Nephron progenitor cell (in vitro differentiated cells): ENCODE measurements around the gene DDR2.

Source experiments
- DNase-seq: peaks from one replicate; pipeline ENCODE4 v3.0.0; 2021
- H3K27ac Mint-ChIP-seq: 2 replicates; pipeline ENCODE4 v1.8.0; 2021; ENCODE audit warnings: mild to moderate bottlenecking, moderate library complexity, mixed read lengths
- H3K27me3 Mint-ChIP-seq: 2 replicates; pipeline ENCODE4 v1.8.0; 2021; ENCODE audit warnings: mild to moderate bottlenecking, low read depth, mixed read lengths; ENCODE audit not compliant: poor library complexity
- H3K36me3 Mint-ChIP-seq: 2 replicates; pipeline ENCODE4 v1.8.0; 2021; ENCODE audit warnings: low read depth, mixed read lengths
- H3K4me1 Mint-ChIP-seq: 2 replicates; pipeline ENCODE4 v1.8.0; 2021; ENCODE audit warnings: mixed read lengths
- H3K4me3 Mint-ChIP-seq: 2 replicates; pipeline ENCODE4 v1.8.0; 2021; ENCODE audit warnings: mild to moderate bottlenecking, moderate library complexity, mixed read lengths
- H3K9me3 Mint-ChIP-seq: 2 replicates; pipeline ENCODE4 v1.8.0; 2021; ENCODE audit warnings: mild to moderate bottlenecking, moderate library complexity, mixed read lengths
- TF ChIP-seq, protein P1 (sequence below): fragments of 200-600 bp; sonication (generic); IDR thresholded peaks from 2 replicates; pipeline ENCODE4 v1.5.0; 2021; ENCODE audit warnings: antibody characterized with exemption

DDR2 gene

DNA sequence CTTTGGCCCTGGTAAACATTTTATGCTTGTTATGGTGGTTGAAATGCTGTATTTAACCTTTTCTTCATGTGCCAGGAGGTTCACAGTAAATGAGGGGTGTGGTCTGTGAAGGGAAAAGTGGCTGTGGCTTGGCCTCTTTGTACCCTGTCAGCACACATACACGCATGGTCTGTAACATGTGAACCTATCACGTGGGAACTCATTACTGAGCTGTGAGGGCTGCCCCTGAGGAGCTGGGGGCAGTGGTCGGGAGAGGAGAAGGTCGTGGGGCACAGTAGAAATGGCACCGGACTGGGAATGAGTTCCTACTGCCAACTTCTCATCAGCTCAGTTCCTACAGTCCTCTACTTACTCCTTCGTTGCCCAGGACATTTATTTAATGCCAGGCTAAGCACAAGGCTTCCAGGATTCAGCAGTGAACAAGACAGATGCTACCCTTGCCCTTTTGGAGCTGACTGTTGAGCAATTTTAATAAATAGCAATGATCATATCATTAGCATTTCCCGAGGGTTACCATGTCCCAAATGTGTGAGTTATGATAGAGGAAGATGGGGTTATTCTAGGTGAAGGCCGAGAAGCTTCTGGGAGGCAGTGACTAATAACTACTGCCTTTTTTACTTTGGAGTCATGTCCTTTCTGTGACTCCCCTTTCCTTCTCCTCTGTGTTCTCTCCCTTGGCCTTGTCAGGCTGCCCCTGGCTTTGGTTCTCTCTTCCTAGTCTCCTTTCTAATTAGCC lies 38.8 kb downstream of the DDR2 start:
- Mint-ChIP-seq H3K4me3 (no peak overlapping the region), H3K36me3 (no peaks in the 10 kb centered on the region), H3K4me1 (peaks cover 32% of the 10 kb centered on the region), H3K27me3 (peaks cover 2% of the 10 kb centered on the region), H3K9me3 (no peaks in the 10 kb centered on the region), H3K27ac (peak overlapping the region; percentile 5)
- TF ChIP-seq, protein P1, sequence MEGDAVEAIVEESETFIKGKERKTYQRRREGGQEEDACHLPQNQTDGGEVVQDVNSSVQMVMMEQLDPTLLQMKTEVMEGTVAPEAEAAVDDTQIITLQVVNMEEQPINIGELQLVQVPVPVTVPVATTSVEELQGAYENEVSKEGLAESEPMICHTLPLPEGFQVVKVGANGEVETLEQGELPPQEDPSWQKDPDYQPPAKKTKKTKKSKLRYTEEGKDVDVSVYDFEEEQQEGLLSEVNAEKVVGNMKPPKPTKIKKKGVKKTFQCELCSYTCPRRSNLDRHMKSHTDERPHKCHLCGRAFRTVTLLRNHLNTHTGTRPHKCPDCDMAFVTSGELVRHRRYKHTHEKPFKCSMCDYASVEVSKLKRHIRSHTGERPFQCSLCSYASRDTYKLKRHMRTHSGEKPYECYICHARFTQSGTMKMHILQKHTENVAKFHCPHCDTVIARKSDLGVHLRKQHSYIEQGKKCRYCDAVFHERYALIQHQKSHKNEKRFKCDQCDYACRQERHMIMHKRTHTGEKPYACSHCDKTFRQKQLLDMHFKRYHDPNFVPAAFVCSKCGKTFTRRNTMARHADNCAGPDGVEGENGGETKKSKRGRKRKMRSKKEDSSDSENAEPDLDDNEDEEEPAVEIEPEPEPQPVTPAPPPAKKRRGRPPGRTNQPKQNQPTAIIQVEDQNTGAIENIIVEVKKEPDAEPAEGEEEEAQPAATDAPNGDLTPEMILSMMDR: no peak
- no peak for DNase-seq

DNA sequence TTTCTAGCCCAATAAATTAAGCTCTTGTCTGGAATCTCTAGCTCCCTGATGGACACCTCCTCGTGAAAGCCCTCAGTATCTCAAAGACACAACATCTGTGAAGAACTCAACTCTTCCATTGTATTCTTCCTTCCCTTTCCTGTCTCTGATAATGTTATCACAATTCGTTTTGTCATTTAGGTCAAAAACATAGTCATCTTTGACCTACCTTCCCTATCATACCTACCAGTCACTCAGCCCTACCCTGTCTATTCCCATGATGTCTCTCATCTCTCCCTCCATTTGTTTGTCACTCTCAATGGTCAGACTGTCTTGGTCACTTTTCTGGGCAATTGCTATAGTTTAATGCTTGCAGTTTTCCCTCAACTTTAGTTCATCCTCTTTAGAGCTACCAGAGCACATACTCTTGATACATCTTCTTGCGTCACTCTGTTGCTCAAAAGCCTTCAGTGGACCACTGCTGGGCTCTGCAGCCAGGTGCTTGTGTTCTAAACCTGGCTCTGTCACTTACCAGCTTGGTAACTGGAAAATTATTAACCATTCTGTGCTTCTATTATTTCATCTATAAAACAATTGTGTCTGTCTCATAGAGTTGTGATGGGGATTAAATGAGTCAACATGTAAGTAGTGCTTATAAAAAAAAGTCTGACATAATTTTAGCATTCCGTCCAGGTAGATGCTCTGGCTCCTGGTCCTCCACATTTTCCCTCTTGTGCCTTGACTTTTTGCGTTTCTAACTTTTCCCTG lies 39.6 kb downstream of the DDR2 start:
- H3K9me3 Mint-ChIP-seq: no peaks in the 10 kb centered on the region
- H3K27me3 Mint-ChIP-seq: peaks cover 2% of the 10 kb centered on the region
- no peak for DNase-seq
- no peaks in the 10 kb centered on the region for H3K36me3 Mint-ChIP-seq
- no peak overlapping the region for H3K4me3 Mint-ChIP-seq
- H3K4me1 Mint-ChIP-seq: peaks cover 27% of the 10 kb centered on the region
- TF ChIP-seq, protein P1: no peak
- H3K27ac Mint-ChIP-seq: peak overlapping the region; percentile 5

DNA sequence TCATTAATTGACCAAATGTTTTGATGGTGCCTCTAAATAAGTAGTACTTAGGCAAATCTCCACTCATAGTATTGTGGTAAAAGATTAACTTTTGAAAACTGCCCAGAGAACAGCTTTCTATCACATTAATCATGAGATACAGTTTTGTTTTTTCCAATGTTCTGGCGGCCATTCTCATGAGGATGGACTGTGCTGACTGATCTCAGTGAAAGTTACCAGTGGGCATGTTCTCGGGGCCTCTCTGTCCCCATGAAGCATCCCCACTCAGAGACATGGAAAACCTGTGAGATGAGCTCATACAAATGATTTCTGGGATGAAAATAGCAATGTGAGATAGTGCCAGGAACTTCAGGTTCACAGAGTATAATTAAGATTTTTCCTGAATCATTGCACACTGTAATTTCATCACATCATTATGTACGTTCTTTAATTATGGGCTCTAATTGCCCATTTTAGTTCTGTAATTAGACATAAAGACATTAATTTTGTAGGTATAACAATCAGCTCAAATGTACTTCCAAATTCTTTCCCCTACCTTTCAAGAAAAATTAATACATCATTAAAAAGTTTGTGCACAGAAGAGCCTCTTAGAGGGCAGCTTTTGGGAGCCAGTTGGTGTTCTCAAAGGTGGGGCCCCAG lies 40.5 kb downstream of the DDR2 start:
- H3K4me1 Mint-ChIP-seq: peaks cover 18% of the 10 kb centered on the region
- TF ChIP-seq, protein P1: no peak
- DNase-seq: no peak
- H3K9me3 Mint-ChIP-seq: no peaks in the 10 kb centered on the region
- H3K27me3 Mint-ChIP-seq: peaks cover 2% of the 10 kb centered on the region
- peak overlapping the region; percentile 30 for H3K27ac Mint-ChIP-seq
- no peak overlapping the region for H3K4me3 Mint-ChIP-seq
- no peaks in the 10 kb centered on the region for H3K36me3 Mint-ChIP-seq

- Mint-ChIP-seq H3K27me3 (peaks cover 2% of the 10 kb centered on the region), H3K4me1 (peaks cover 18% of the 10 kb centered on the region), H3K27ac (no peak overlapping the region), H3K9me3 (peaks cover 9% of the 10 kb centered on the region), H3K36me3 (peaks cover 8% of the 10 kb centered on the region), H3K4me3 (no peak overlapping the region)
- TF ChIP-seq, protein P1: no peak
- no peak for DNase-seq
Measured at GRCh38 chr1:162674034-162674608, 41.9 kb downstream of the DDR2 start.

DNA sequence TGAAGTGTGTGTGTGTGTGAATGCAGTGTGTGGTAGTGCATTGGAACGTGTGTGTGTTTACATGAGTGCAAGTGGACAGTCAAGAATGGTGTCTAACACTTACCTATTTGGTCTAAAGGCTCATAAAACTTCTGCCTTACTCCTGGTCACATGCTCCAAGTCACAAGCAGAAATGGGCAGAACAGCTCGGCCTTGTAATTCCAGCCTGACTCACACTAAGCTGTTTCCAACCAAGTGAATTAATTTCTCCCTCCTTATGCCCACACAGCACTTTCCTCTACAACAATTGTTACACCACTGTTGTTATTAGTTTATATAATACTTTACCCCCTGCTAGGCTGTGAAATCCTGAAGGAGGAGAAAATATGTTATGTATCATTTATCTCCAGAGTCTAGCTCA lies 43.8 kb downstream of the DDR2 start:
- no peak overlapping the region for H3K27ac Mint-ChIP-seq

More for the DNA sequence above, 43.8 kb downstream of the DDR2 start:
- H3K9me3 Mint-ChIP-seq: peaks cover 28% of the 10 kb centered on the region
- TF ChIP-seq, protein P1: no peak
- no peak overlapping the region for H3K4me3 Mint-ChIP-seq
- peaks cover 18% of the 10 kb centered on the region for H3K4me1 Mint-ChIP-seq
- peaks cover 24% of the 10 kb centered on the region for H3K36me3 Mint-ChIP-seq
- H3K27me3 Mint-ChIP-seq: peaks cover under 1% of the 10 kb centered on the region
- DNase-seq: no peak
